ENCODE results near the gene ZNF579. TPM values are rescaled to one million over a fixed set of nuclear protein-coding genes. Genes with fewer than 3 reads are reported as not detected.

The ZNF579 gene
- polyA plus RNA-seq, 1 donor from 2014 or later: 7.4 TPM

GRCh38 chr19:55626350-55626749 is 45.7 kb upstream of the ZNF579 start (continued):
- TF ChIP-seq TAF1 (IDR thresholded peaks at IDR 0.05; ENCODE audit: low read depth) (no peak), RAD21 (conservative IDR thresholded peaks at IDR 0.05) (no peak), SMC3 (conservative IDR thresholded peaks at IDR 0.05; ENCODE audit: poor library complexity) (no peak)

- H3K9me3 ChIP-seq (ENCODE audit: low read length): no peaks in the 10 kb centered on the region
- no peaks in the 10 kb centered on the region for H3K9me2 ChIP-seq (ENCODE audit: insufficient read depth, low read length)
- H3K4me3 ChIP-seq (ENCODE audit: low read length): peak overlapping the region; percentile 73
- H3K36me3 ChIP-seq (ENCODE audit: insufficient read depth, low read length): no peaks in the 10 kb centered on the region
- no peaks in the 10 kb centered on the region for H3K27me3 ChIP-seq (ENCODE audit: insufficient read depth, low read depth, low read length)
- H3K27ac ChIP-seq (ENCODE audit: low read length): peak overlapping the region; percentile 91
- TF ChIP-seq RAD21 (conservative IDR thresholded peaks at IDR 0.05): no peak
- no peak for TF ChIP-seq CTCF (IDR thresholded peaks at IDR 0.05; ENCODE audit: poor library complexity, severe bottlenecking)
- TF ChIP-seq MXI1 (conservative IDR thresholded peaks at IDR 0.05; ENCODE audit: poor library complexity, severe bottlenecking): peak; percentile 2
- no peak for TF ChIP-seq EZH2 (IDR thresholded peaks at IDR 0.05; ENCODE audit: borderline replicate concordance, insufficient read depth, low read length, poor library complexity, severe bottlenecking)
- no peak for TF ChIP-seq POLR2AphosphoS5 (IDR thresholded peaks at IDR 0.05)
- TF ChIP-seq REST (IDR thresholded peaks at IDR 0.05; ENCODE audit: borderline replicate concordance): no peak
- TF ChIP-seq TAF1 (IDR thresholded peaks at IDR 0.05; ENCODE audit: low read depth): no peak
- no peak for TF ChIP-seq EP300 (conservative IDR thresholded peaks at IDR 0.05; ENCODE audit: poor library complexity, severe bottlenecking)
- TF ChIP-seq SMC3 (conservative IDR thresholded peaks at IDR 0.05; ENCODE audit: poor library complexity): peak; percentile 0
- H3K4me2 ChIP-seq (ENCODE audit: low read length): peak overlapping the region; percentile 38
- no peaks in the 10 kb centered on the region for H4K20me1 ChIP-seq (ENCODE audit: insufficient read depth)
- H3K9ac ChIP-seq (ENCODE audit: low read length): peak overlapping the region; percentile 87
- peak overlapping the region; percentile 62 for H2AFZ ChIP-seq (ENCODE audit: low read depth, low read length)
- peaks cover 8% of the 10 kb centered on the region for H3K79me2 ChIP-seq (replicated peaks; ENCODE audit: insufficient read depth, low read length)
- no peaks in the 10 kb centered on the region for H3F3A ChIP-seq (ENCODE audit: insufficient read depth, low read length, poor library complexity, severe bottlenecking)
These were observed 44.3 kb upstream of the ZNF579 start for GRCh38 chr19:55625004-55625326.

- peak within 1 kb of the TSS; percentile 62 for H2AFZ ChIP-seq (ENCODE audit: low read depth, low read length)
- no peaks in the 10 kb centered on the region for H3K27me3 ChIP-seq (ENCODE audit: insufficient read depth, low read depth, low read length)
- H3K27ac ChIP-seq (ENCODE audit: low read length): peak within 1 kb of the TSS; percentile 91
These were observed 43.7 kb upstream of the ZNF579 start, which contains the start of gene ZNF784 for GRCh38 chr19:55624109-55625003. Gene ZNF784 (minus strand): TSS chr19:55624566. CDS start chr19:55624561, 5 bp downstream.

More at GRCh38 chr19:55624109-55625003, 43.7 kb upstream of the ZNF579 start, which contains the start of gene ZNF784:
- Histone ChIP-seq H3K4me2 (ENCODE audit: low read length) (peak within 1 kb of the TSS; percentile 38), H3K9ac (ENCODE audit: low read length) (peak within 1 kb of the TSS; percentile 87), H3K9me3 (ENCODE audit: low read length) (no peaks in the 10 kb centered on the region), H3K36me3 (ENCODE audit: insufficient read depth, low read length) (no peaks in the 10 kb centered on the region), H3K4me3 (ENCODE audit: low read length) (peak within 1 kb of the TSS; percentile 73), H3F3A (ENCODE audit: insufficient read depth, low read length, poor library complexity, severe bottlenecking) (no peaks in the 10 kb centered on the region), H3K79me2 (replicated peaks; ENCODE audit: insufficient read depth, low read length) (peaks cover 8% of the 10 kb centered on the region), H3K9me2 (ENCODE audit: insufficient read depth, low read length) (no peaks in the 10 kb centered on the region), H4K20me1 (ENCODE audit: insufficient read depth) (no peaks in the 10 kb centered on the region)
- TF ChIP-seq RAD21 (conservative IDR thresholded peaks at IDR 0.05) (peak; percentile 17), POLR2AphosphoS5 (IDR thresholded peaks at IDR 0.05) (peak; percentile 91), REST (IDR thresholded peaks at IDR 0.05; ENCODE audit: borderline replicate concordance) (peak; percentile 90), EP300 (conservative IDR thresholded peaks at IDR 0.05; ENCODE audit: poor library complexity, severe bottlenecking) (no peak), CTCF (IDR thresholded peaks at IDR 0.05; ENCODE audit: poor library complexity, severe bottlenecking) (no peak), MXI1 (conservative IDR thresholded peaks at IDR 0.05; ENCODE audit: poor library complexity, severe bottlenecking) (peak; percentile 65), TAF1 (IDR thresholded peaks at IDR 0.05; ENCODE audit: low read depth) (peak; percentile 99), EZH2 (IDR thresholded peaks at IDR 0.05; ENCODE audit: borderline replicate concordance, insufficient read depth, low read length, poor library complexity, severe bottlenecking) (no peak), SMC3 (conservative IDR thresholded peaks at IDR 0.05; ENCODE audit: poor library complexity) (peak; percentile 16)

Data from neural cell (in vitro differentiated cells).